ENCODE measurements around the gene ZFHX3.

ZFHX3 gene

GRCh38 chr16:72852421-72852820 is 195.5 kb downstream of the ZFHX3 start:
- DNase-seq (ENCODE audit: low read depth in 2 of 2): no peak

GRCh38 chr16:72850853-72851252 is 197.1 kb downstream of the ZFHX3 start:
- no peak for DNase-seq (ENCODE audit: low read depth in 2 of 2)

GRCh38 chr16:72850021-72850420 is 197.9 kb downstream of the ZFHX3 start:
- no peak for DNase-seq (ENCODE audit: low read depth in 2 of 2)

GRCh38 chr16:72848759-72849664 is 198.9 kb downstream of the ZFHX3 start:
- DNase-seq (ENCODE audit: low read depth in 2 of 2): no peak

- no peak for DNase-seq (ENCODE audit: low read depth in 2 of 2)
These were observed 199.9 kb downstream of the ZFHX3 start for GRCh38 chr16:72848028-72848400.

- no peak for DNase-seq (ENCODE audit: low read depth in 2 of 2)
These were observed 200.5 kb downstream of the ZFHX3 start for GRCh38 chr16:72847187-72848027.

- no peak for DNase-seq (ENCODE audit: low read depth in 2 of 2)
These were observed 201.3 kb downstream of the ZFHX3 start for GRCh38 chr16:72846594-72846993.

GRCh38 chr16:72845322-72846020 is 202.5 kb downstream of the ZFHX3 start:
- DNase-seq (ENCODE audit: low read depth in 2 of 2): no peak

- DNase-seq (ENCODE audit: low read depth in 2 of 2): no peak
These were observed 203.6 kb downstream of the ZFHX3 start for GRCh38 chr16:72844225-72844920.

GRCh38 chr16:72841506-72841905 is 206.4 kb downstream of the ZFHX3 start:
- no peak for DNase-seq (ENCODE audit: low read depth in 2 of 2)

GRCh38 chr16:72840631-72841381 is 207.1 kb downstream of the ZFHX3 start:
- no peak for DNase-seq (ENCODE audit: low read depth in 2 of 2)

GRCh38 chr16:72838951-72839350 is 209.0 kb downstream of the ZFHX3 start:
- DNase-seq (ENCODE audit: low read depth in 2 of 2): no peak

GRCh38 chr16:72838586-72838910 is 209.4 kb downstream of the ZFHX3 start:
- no peak for DNase-seq (ENCODE audit: low read depth in 2 of 2)

- no peak for DNase-seq (ENCODE audit: low read depth in 2 of 2)
These were observed 209.9 kb downstream of the ZFHX3 start for GRCh38 chr16:72837846-72838585.

GRCh38 chr16:72836985-72837384 is 210.9 kb downstream of the ZFHX3 start:
- DNase-seq (ENCODE audit: low read depth in 2 of 2): no peak

- DNase-seq (ENCODE audit: low read depth in 2 of 2): no peak
These were observed 211.7 kb downstream of the ZFHX3 start for GRCh38 chr16:72836181-72836580.

- DNase-seq (ENCODE audit: low read depth in 2 of 2): no peak
These were observed 212.8 kb downstream of the ZFHX3 start for GRCh38 chr16:72835086-72835485.

GRCh38 chr16:72834499-72834898 is 213.4 kb downstream of the ZFHX3 start:
- no peak for DNase-seq (ENCODE audit: low read depth in 2 of 2)

GRCh38 chr16:72833969-72834368 is 214.0 kb downstream of the ZFHX3 start:
- DNase-seq (ENCODE audit: low read depth in 2 of 2): no peak

- no peak for DNase-seq (ENCODE audit: low read depth in 2 of 2)
These were observed 214.4 kb downstream of the ZFHX3 start for GRCh38 chr16:72833482-72833881.
